Measurements from ENCODE around the gene FDXR. TPM values are rescaled to one million over a fixed set of nuclear protein-coding genes. Genes with fewer than 3 reads are reported as not detected.

FDXR gene
- total and polyA plus RNA-seq, 9 of the 15 experiments (the other 6 are each of a cell fraction or from before 2014, with no cell fraction given), result 0.89 to 70.7 (median 30.9) TPM

GRCh38 chr17:74875977-74876593, 3.3 kb upstream of the FDXR start (continued):
- TF ChIP-seq MGA (IDR thresholded peaks at IDR 0.05) (peak; percentile 83), POLR2B (IDR thresholded peaks at IDR 0.05; ENCODE audit: low read depth, partially characterized antibody) (no peak), ZNF707 (CRISPR knock-in tag; conservative IDR thresholded peaks at IDR 0.05) (0 out of 2 replicates have a peak, but pooled peaks have one; percentile 12), C11orf30 (IDR thresholded peaks at IDR 0.05; ENCODE audit: low read depth) (peak; percentile 98), GABPA (tag; conservative IDR thresholded peaks at IDR 0.05; ENCODE audit: low read depth) (0 out of 2 replicates have a peak, but pooled peaks have one; percentile 21), CHCHD3 (CRISPR knock-in tag; IDR thresholded peaks at IDR 0.05) (peak; percentile 35; the same call in 1 of the 2 replicates), ZNF766 (CRISPR knock-in tag; conservative IDR thresholded peaks at IDR 0.05) (peak; percentile 80; the same call in 1 of the 2 replicates), SIX5 (IDR thresholded peaks at IDR 0.05; ENCODE audit: borderline replicate concordance in 1 of 2, insufficient read depth in 1 of 2, low read depth in 1 of 2, low read length in 2 of 2) (no peak), BACH1 (tag; IDR thresholded peaks at IDR 0.05) (peak; percentile 85), ZBTB7A (IDR thresholded peaks at IDR 0.05; ENCODE audit: borderline replicate concordance, control insufficient read depth, low read depth, low read length) (peak; percentile 76; the same call in 1 of the 2 replicates), ATF1 (CRISPR knock-in tag; IDR thresholded peaks at IDR 0.05) (no peak), ATF1 (tag; IDR thresholded peaks at IDR 0.05) (peak; percentile 66), CEBPG (CRISPR knock-in tag; IDR thresholded peaks at IDR 0.05) (0 out of 2 replicates have a peak, but pooled peaks have one; percentile 13), CEBPG (tag; conservative IDR thresholded peaks at IDR 0.05 in 1 of 2, IDR thresholded peaks at IDR 0.05 in 1 of 2) (no peak)
- TF ChIP-seq, protein P1, sequence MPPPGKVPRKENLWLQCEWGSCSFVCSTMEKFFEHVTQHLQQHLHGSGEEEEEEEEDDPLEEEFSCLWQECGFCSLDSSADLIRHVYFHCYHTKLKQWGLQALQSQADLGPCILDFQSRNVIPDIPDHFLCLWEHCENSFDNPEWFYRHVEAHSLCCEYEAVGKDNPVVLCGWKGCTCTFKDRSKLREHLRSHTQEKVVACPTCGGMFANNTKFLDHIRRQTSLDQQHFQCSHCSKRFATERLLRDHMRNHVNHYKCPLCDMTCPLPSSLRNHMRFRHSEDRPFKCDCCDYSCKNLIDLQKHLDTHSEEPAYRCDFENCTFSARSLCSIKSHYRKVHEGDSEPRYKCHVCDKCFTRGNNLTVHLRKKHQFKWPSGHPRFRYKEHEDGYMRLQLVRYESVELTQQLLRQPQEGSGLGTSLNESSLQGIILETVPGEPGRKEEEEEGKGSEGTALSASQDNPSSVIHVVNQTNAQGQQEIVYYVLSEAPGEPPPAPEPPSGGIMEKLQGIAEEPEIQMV (tag; conservative IDR thresholded peaks at IDR 0.05; ENCODE audit: low read depth), result peak; percentile 84
